Hindlimb muscle (tissue), 1 donor: Measurements from ENCODE around the gene SLX4IP. TPM values are rescaled to one million over a fixed set of nuclear protein-coding genes. Genes with fewer than 3 reads are reported as not detected.

ENCODE experiments used
- DNase-seq: peaks from one replicate; pipeline ENCODE4 v3.0.0-alpha.2; 2013
- polyA plus RNA-seq: library from polyadenylated mRNA; unstranded; fragments of 120-200 nt; gene quantifications from one replicate; pipeline ENCODE4 v1.2.1, GENCODE V29; 2013; ENCODE audit not compliant: insufficient read length

Gene SLX4IP
- polyA plus RNA-seq, 1 donor = 4.9 TPM

DNA sequence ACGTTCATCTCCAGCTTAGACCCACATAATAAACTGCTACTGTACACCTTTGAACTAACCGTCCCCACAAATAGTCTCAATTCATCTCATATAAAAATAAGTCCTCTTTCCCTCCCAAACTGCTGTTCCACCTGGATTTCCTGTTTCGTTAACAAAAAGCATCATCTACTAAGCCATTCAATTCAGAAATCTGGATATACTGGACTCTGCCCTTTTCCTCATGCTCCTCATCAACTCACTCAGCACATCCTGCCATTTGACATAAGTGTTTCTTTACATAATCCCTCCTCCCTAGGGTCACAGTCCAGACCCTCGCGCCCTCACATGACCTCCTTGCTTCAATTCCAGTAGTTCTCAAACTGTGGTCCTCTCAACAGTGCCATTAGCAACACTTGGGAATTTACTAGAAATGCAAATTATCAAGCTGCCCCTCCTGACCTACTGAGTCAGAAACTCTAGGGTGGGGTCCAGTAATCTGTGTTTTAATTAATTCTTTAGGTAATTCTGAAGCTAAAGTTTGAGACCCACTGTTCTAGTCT, 5.6 kb upstream of the SLX4IP start:
- DNase-seq = no peak

GRCh38 chr20:10430000-10430466, 5.1 kb upstream of the SLX4IP start:
- no peak for DNase-seq

DNA sequence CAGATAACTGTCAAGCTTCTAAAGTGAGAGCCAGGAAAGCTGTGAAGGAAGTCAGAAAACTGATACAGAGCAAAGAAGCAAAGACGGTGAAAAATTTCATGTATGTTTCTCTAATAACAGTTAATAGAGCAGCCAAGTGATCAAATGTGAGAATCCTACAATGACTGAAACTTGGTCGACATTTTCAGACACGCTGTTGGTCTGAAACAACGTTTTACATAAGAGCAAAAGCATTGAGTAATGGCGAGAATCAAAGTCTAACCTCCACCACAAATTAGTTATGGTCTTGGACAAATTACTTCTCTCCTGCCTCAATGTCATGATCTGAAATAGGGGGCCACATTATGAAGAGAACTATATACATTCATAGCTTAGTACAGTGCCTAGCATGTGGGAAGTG, 4.4 kb upstream of the SLX4IP start:
- DNase-seq = no peak

DNA sequence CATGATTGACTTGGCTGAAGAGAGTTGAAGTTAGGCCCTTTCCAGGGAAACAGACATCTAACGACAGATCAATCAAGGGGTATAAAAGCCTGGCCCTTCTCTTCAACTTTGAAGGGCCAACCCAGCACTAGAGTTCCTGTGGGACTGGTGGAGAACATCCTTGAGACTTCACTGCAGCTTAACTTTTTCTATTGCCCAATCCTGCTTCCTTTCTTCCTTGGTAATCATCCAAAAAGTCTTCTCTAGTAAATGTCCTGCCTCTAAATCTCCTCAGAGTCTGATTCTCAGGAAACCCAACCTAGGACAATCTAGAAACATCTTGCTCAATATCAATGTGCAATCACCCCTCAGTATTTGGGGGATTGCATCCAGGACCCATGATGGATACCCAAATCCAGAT, 3.0 kb upstream of the SLX4IP start:
- DNase-seq = no peak

DNA sequence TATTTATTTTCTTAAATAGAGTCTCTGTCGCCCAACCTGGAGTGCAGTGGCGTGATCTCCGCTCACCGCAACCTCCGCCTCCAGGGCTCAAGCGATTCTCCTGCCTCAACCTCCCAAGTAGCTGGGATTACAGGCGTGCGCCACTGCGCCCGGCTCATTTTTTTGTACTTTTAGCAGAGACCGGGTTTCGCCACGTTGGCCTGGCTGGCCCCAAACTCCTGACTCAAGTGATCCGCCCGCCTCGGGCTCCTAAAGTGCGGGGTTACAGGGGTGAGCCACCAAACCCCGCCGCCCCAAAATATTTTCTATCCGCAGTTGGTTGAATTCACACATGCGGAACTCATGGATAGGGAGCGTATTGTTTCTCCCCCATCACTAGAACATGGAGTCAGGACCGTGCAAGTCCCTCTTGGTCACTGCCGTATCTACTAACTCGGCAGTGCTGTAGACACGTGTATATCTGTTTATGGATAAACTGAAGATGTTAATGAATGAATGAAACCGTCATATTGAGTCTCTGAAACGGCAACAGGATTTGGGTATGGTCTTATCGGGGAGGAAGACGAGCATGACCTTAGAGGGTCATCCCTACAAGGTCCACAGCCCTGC, 2.0 kb upstream of the SLX4IP start:
- peak; percentile 13 for DNase-seq

GRCh38 chr20:10433623-10434466, 1.3 kb upstream of the SLX4IP start, which contains the start of gene MKKS:
Gene MKKS (minus strand): TSS chr20:10434222. CDS start chr20:10413514, 20,708 bp downstream.
- peak; percentile 94 for DNase-seq

DNA sequence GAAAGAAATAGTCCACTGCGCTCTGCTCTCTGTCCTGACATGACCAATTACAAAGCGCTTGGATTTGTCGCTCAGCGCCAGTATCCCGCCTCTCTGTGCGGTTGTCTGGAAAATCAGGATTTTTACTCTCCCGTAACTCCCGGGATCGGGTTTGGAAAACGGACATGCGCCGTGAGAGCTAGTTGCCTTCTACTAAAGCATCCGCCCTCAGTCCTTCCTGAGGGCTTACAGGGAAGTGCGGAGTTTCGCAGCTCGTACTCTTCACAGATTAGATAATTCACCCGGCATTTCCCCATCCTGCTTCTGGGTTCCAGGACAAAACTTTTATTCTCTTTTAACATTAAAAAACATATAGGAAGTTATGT, 656 bp upstream of the SLX4IP start:
- peak; percentile 97 for DNase-seq

- DNase-seq = no peak
Observed at GRCh38 chr20:10436053-10436699, 1.1 kb downstream of the SLX4IP start.

DNA sequence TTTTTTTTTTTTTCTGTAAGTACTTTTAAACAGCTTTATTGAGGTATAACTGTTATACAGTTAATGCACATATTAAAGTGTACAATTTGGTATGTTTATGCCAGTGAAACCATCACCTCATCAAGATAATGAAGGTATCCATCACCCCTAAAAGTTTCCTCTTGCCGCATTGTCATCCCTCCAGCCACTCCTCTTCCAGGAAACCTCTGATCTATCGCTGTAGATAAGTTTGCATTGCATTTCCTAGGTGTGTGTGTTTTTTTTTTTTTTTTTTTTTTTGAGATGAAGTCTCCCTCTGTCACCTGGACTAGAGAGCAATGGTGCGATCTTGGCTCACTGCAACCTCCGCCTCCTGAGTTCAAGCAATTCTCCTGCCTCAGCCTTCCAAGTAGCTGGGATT, 3.1 kb downstream of the SLX4IP start:
- no peak for DNase-seq

- no peak for DNase-seq
Observed at GRCh38 chr20:10443936-10444335, 8.8 kb downstream of the SLX4IP start.

- no peak for DNase-seq
Observed at GRCh38 chr20:10445758-10446157, 10.7 kb downstream of the SLX4IP start.

DNA sequence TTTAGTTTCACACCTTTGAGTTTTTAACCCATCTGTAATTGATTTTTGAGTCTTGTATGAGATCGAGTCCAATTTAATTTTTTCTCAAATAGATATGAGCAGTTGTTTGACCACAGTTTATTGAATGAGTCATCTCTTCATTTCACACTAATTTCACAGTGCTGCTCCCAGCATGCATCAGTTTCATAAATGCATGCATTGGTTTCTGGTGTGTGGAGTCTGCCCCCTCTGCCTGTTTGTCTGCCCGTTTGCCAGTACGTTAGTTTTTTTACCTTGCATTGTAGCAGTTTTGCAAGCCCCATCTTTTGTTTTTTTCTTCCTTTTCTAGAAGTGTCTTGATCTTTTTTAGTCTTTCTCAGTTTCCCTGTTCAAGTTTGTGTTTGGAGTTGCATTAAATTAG, 11.9 kb downstream of the SLX4IP start:
- no peak for DNase-seq

GRCh38 chr20:10448270-10449156, 13.4 kb downstream of the SLX4IP start:
- DNase-seq = no peak

- no peak for DNase-seq
Observed at GRCh38 chr20:10449270-10449669, 14.2 kb downstream of the SLX4IP start.

GRCh38 chr20:10453241-10453640, 18.1 kb downstream of the SLX4IP start:
- no peak for DNase-seq

GRCh38 chr20:10454151-10454750, 19.1 kb downstream of the SLX4IP start:
- no peak for DNase-seq

DNA sequence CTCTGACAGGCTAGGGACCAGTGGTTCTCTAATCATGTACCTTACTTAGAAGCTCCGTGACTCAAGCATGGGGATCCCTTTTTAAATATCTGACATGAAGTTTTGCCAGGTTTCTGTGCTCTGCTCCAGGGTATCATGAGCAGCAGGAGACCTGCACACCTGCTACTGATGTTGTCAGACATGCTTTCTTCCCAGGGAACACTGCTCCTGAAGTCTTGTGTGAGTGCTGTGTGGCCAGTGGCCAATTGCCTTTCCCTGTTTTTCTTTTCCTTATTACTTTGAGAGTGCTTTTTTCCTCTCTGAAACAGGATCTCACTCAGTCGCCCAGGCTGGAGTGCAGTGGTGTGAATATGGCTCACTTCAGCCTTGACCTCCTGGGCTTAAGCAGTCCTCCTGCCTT, 26.4 kb downstream of the SLX4IP start:
- DNase-seq = no peak

- DNase-seq = no peak
Observed at GRCh38 chr20:10462516-10462915, 27.4 kb downstream of the SLX4IP start.

DNA sequence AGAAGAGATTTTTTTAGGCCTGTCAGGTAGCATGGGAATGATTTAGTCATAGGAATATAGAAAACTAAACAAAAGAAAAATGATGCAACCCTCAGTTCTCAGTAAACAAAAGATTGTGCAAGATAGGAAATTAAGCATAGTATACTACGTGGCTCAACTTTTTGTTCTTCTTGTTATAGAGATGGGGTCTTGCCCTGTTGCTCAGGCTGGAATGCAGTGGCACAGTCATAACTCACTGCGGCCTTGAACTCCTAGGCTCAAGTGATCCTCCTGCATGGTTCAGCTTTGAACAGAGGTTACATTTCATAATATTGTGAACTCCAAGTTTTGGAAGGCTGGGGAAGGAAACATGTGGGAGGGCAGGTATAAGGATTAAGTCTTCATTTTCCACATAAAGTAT, 28.5 kb downstream of the SLX4IP start:
- DNase-seq = no peak

DNA sequence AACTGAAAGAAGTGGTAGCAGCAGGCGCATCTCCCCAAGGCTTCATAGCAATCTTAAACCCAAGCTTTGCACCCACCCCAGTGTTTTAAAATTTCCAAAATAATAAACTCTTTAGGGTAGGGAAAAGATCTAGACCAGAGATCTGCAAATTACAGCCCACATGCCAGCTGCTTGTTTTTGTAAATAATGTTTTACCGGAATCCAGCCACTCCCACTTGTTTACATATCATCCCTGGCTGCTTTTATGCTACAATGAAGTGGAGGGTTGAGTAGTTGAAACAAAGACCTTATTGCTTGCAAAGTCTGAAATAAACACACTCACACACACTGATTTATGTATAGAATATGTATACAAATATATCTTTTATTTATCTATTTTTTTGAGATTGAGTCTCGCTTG, 30.0 kb downstream of the SLX4IP start:
- no peak for DNase-seq

- peak; percentile 68 for DNase-seq
Observed at GRCh38 chr20:10466325-10466724, 31.2 kb downstream of the SLX4IP start.

DNA sequence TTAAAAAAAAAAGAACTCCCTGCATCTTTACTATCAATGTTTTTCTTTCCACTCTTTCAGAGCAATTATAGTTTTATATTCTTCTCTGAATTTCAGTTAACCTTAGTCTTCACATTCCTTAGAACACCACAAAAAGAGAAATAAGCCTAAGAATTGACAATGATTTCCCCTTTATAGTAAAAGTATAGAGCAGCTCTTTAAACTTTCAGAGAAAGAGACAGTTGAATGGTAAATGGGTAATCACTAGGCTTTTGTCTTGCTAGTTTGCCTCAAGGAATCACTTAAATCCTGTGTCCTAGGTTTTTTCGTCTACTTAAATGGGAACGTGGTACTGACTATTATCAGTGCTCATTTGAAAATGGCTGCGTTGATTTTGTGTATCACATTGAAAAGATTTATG, 31.8 kb downstream of the SLX4IP start:
- DNase-seq = no peak
